Keratinocyte (primary cell): ENCODE data around the gene SLC6A17. TPM values are rescaled to one million over a fixed set of nuclear protein-coding genes. Genes with fewer than 3 reads are reported as not detected.

Experiments
- DNase-seq: peaks from one replicate; pipeline ENCODE4 v3.0.0-alpha.2; 2011; ENCODE audit warnings: low read depth, missing footprints, low spot score
- FAIRE-seq: peaks from 2 replicates; lab custom pipeline; 2011; peaks lifted over from hg19 to GRCh38; lab: Jason Lieb, UNC
- H2AFZ ChIP-seq: 2 replicates; pipeline ENCODE4 v1.6.0; 2012; ENCODE audit warnings: low read length, control low read depth, inconsistent platforms; ENCODE audit not compliant: control insufficient read depth
- H3K27ac ChIP-seq: 2 replicates; pipeline ENCODE4 v1.5.1; 2011; ENCODE audit warnings: low read length; ENCODE audit not compliant: control insufficient read depth, insufficient read depth
- H3K27me3 ChIP-seq: 3 replicates; pipeline ENCODE4 v1.6.0; 2011; ENCODE audit warnings: low read length; ENCODE audit not compliant: control insufficient read depth, insufficient read depth; ENCODE audit errors: extremely low read depth
- H3K36me3 ChIP-seq, 2 experiments: 2 replicates in 1 of 2; 3 replicates in 1 of 2; pipeline ENCODE4 v1.5.1; 2011; ENCODE audit warnings: low read length in 2 of 2, mild to moderate bottlenecking in 1 of 2; ENCODE audit not compliant: control insufficient read depth in 2 of 2, insufficient read depth in 2 of 2; ENCODE audit errors: extremely low read depth in 1 of 2
- H3K4me1 ChIP-seq: 3 replicates; pipeline ENCODE4 v1.5.1; 2011; ENCODE audit warnings: low read length; ENCODE audit not compliant: control insufficient read depth, insufficient read depth; ENCODE audit errors: extremely low read depth
- H3K4me2 ChIP-seq: 3 replicates; pipeline ENCODE4 v1.6.0; 2011; ENCODE audit warnings: low read depth, low read length; ENCODE audit not compliant: control insufficient read depth, insufficient read depth; ENCODE audit errors: extremely low read depth
- H3K4me3 ChIP-seq, 3 experiments: fragments of 200-600 bp in 1 of 3; sonication (generic) in 1 of 3; 2 replicates in 2 of 3; 3 replicates in 1 of 3; pipeline ENCODE4 v1.5.1; 2011 to 2016; ENCODE audit warnings: low read length in 3 of 3, mild to moderate bottlenecking in 3 of 3, control low read depth in 2 of 3, inconsistent platforms in 1 of 3, low read depth in 1 of 3, mixed read lengths in 1 of 3, mixed run types in 1 of 3, moderate library complexity in 1 of 3; ENCODE audit not compliant: control insufficient read depth in 2 of 3, insufficient read depth in 2 of 3; ENCODE audit errors: extremely low read depth in 1 of 3
- H3K79me2 ChIP-seq: 2 replicates; pipeline ENCODE4 v1.6.0; 2012; ENCODE audit warnings: low read length; ENCODE audit not compliant: control insufficient read depth, insufficient read depth
- H3K9ac ChIP-seq: 3 replicates; pipeline ENCODE4 v1.6.0; 2011; ENCODE audit warnings: low read length; ENCODE audit not compliant: control insufficient read depth, insufficient read depth; ENCODE audit errors: extremely low read depth
- H3K9me1 ChIP-seq: 3 replicates; pipeline ENCODE4 v1.6.0; 2011; ENCODE audit warnings: low read length; ENCODE audit not compliant: control insufficient read depth, insufficient read depth; ENCODE audit errors: extremely low read depth
- H3K9me3 ChIP-seq: 2 replicates; pipeline ENCODE4 v1.5.1; 2012; ENCODE audit warnings: low read depth, low read length; ENCODE audit not compliant: control insufficient read depth
- H4K20me1 ChIP-seq: 3 replicates; pipeline ENCODE4 v1.6.0; 2011; ENCODE audit warnings: low read length; ENCODE audit not compliant: control insufficient read depth, insufficient read depth; ENCODE audit errors: extremely low read depth
- EZH2 ChIP-seq: IDR thresholded peaks from one replicate; pipeline ENCODE4 v1.6.1; 2012; ENCODE audit warnings: inconsistent platforms, mild to moderate bottlenecking, low read length, moderate library complexity
- dilution Hi-C: fragments of 300-500 bp; cut with MboI; formaldehyde crosslinking; loops from one replicate; pipeline ENCODE4 v1.7.0; 2020; ENCODE audit warnings: low sequenced_read_pairs; ENCODE audit not compliant: extremely low pct_ligation_motif_present
- polyA plus RNA-seq, 5 experiments: library from polyadenylated mRNA; depleted of rRNA in 3 of 5; stranded (reverse) in 3 of 5; stranded (forward) in 1 of 5; unstranded in 1 of 5; fragments of >200 nt; gene quantifications; 1 replicate in 1 of 5; 2 replicates in 3 of 5; 3 replicates in 1 of 5; pipeline versions ENCODE4 v1.2.1 to v1.2.3, GENCODE V29; 2011 to 2012; ENCODE audit warnings: missing spikeins in 2 of 5, low read depth in 1 of 5, low replicate concordance in 1 of 5
- TF ChIP-seq, protein P1 (sequence below), 3 experiments: IDR thresholded peaks in 1 of 3; conservative IDR thresholded peaks in 1 of 3; optimal IDR thresholded peaks in 1 of 3; 2 replicates in 2 of 3; 3 replicates in 1 of 3; pipeline versions ENCODE3 to v1.5.1; 2011; ENCODE audit warnings: low read length in 3 of 3, mild to moderate bottlenecking in 3 of 3, moderate library complexity in 2 of 3, control low read depth in 1 of 3, inconsistent platforms in 1 of 3; ENCODE audit not compliant: insufficient read depth in 2 of 3; ENCODE audit errors: extremely low read depth in 1 of 3

The SLC6A17 gene
- polyA plus RNA-seq, 1 donor (not counting 4 experiments of a cell fraction or from before 2014, with no cell fraction given), result 0.25 TPM

DNA sequence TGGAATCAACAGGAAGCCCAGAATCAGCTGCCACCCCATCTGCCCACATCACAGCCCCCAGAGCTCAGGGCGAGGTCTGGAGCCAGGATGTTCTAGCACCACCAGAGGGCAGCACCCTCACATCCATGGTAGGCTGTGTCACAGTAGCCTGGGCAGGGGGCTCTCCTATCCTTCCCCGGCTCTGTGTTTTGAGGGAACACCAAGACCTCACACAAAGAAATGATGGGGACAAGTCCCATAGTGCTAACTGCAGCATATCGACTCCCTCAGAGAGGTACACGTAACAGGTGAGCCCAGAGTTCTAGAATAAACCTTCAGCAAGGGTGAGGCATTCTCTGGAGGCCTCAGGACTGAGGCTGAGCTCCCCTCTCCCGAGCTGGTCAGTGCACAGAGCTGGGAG lies 57.5 kb downstream of the SLC6A17 start:
- no peak overlapping the region for H3K9ac ChIP-seq
- TF ChIP-seq, protein P1, sequence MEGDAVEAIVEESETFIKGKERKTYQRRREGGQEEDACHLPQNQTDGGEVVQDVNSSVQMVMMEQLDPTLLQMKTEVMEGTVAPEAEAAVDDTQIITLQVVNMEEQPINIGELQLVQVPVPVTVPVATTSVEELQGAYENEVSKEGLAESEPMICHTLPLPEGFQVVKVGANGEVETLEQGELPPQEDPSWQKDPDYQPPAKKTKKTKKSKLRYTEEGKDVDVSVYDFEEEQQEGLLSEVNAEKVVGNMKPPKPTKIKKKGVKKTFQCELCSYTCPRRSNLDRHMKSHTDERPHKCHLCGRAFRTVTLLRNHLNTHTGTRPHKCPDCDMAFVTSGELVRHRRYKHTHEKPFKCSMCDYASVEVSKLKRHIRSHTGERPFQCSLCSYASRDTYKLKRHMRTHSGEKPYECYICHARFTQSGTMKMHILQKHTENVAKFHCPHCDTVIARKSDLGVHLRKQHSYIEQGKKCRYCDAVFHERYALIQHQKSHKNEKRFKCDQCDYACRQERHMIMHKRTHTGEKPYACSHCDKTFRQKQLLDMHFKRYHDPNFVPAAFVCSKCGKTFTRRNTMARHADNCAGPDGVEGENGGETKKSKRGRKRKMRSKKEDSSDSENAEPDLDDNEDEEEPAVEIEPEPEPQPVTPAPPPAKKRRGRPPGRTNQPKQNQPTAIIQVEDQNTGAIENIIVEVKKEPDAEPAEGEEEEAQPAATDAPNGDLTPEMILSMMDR (optimal IDR thresholded peaks at IDR 0.05 in 1 of 3, IDR thresholded peaks at IDR 0.05 in 1 of 3, conservative IDR thresholded peaks at IDR 0.05 in 1 of 3; ENCODE audit: extremely low read depth in 1 of 3, insufficient read depth in 2 of 3, low read length in 3 of 3), result peak; percentile 90 to 96 (median 95)
- TF ChIP-seq EZH2, result no peak
- no peak overlapping the region for H2AFZ ChIP-seq
- H3K27me3 ChIP-seq, result no peaks in the 10 kb centered on the region
- DNase-seq (no peak), FAIRE-seq (no peak)
- H3K4me3 ChIP-seq, result no peak overlapping the region
- H3K9me1 ChIP-seq, result no peaks in the 10 kb centered on the region
- H3K36me3 ChIP-seq, result no peaks in the 10 kb centered on the region
- dilution Hi-C loops, result no loop called here
- no peaks in the 10 kb centered on the region for H3K9me3 ChIP-seq
- H3K4me1 ChIP-seq, result peaks cover 10% of the 10 kb centered on the region
- no peak overlapping the region for H3K4me2 ChIP-seq
- no peak overlapping the region for H3K27ac ChIP-seq
- H3K79me2 ChIP-seq, result no peaks in the 10 kb centered on the region
- no peaks in the 10 kb centered on the region for H4K20me1 ChIP-seq

DNA sequence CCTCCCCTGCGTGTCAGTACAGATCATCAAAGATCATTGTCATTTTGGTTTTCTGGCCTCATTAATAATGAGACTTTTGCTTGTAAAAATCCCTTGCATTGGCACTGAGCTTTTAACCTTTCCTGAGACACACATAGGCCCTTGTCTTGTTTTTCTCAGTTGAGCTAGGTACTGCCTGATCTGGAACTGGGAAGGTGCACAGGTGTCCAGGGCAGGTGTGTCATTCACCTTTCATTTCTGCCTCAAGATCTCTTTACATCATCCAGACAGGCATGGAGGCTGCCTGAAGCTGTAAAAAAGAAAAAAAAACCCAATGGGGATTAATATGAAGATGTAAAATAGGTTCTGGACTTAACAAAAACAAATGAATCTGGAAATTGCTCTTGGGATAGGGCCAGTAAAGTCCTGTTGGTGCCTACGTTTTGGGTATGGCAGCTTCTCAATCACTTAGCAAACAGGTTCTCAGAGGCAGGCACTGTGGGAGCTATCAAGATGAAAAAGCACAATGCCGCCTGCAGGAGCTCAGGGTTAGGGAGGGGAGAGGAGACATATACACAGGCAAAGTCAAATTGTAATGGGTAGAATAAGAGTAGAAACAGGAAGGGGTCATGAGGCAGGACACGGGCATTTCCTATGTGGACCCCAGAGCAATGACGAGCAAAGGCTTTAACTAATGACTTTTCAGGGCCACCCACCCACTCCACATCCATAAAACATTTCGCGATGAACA lies 58.8 kb downstream of the SLC6A17 start:
- FAIRE-seq (no peak), DNase-seq (no peak)
- Histone ChIP-seq H3K36me3 (no peaks in the 10 kb centered on the region), H4K20me1 (no peaks in the 10 kb centered on the region), H3K4me2 (peak overlapping the region; percentile 63), H3K79me2 (no peaks in the 10 kb centered on the region), H2AFZ (no peak overlapping the region), H3K27ac (no peak overlapping the region), H3K4me1 (peaks cover 10% of the 10 kb centered on the region), H3K9ac (peak overlapping the region; percentile 44), H3K9me3 (no peaks in the 10 kb centered on the region), H3K27me3 (no peaks in the 10 kb centered on the region), H3K9me1 (no peaks in the 10 kb centered on the region), H3K4me3 (no peak overlapping the region)
- dilution Hi-C loops, result no loop called here
- peak; percentile 49 for TF ChIP-seq EZH2
- TF ChIP-seq, protein P1 (optimal IDR thresholded peaks at IDR 0.05 in 1 of 3, IDR thresholded peaks at IDR 0.05 in 1 of 3, conservative IDR thresholded peaks at IDR 0.05 in 1 of 3; ENCODE audit: extremely low read depth in 1 of 3, insufficient read depth in 2 of 3, low read length in 3 of 3), result no peak
